ENCODE data around the gene ZNF296. TPM values are rescaled to one million over a fixed set of nuclear protein-coding genes. Genes with fewer than 3 reads are reported as not detected.

ZNF296 gene
- total RNA-seq, 1 donor from 2014 or later = 0.12 TPM

DNA sequence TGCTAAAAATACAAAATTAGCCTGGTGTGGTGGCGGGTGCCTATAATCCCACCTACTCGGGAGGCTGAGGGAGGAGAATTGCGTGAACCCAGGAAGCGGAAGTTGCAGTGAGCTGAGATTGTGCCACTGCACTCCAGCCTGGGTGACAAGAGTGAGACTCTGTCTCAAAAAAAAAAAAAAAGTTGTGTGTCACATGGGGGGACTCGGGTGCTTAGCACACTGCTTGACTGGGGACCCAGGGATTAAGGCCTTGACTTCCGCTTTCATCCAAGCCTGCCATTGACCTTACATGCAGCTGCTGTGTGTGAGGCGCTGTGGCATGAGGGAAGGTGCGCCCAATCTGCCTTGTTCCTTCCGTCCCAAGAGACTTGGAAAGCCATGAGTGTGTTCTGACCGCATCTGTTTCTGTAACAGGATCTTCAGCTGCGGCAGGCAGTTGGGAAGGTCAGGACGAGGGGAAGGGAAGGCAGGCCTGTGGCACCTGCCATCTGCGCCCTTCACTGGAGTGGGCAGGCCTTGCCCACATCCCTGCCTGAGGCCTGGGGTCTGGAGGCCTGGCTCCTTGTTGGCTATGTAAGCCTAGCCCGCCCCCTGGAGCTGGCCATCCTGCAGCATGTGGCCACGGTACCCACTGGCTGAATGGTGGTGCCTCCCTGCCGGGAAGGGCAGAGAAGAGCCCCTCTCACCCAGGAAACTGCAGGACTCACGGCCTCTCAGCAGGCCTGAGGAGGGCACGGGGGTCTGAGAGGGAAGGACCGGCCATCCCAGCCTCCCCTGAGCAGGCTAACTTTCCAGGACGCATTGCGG is 39.7 kb upstream of the ZNF296 start:
- H3K4me3 Mint-ChIP-seq (ENCODE audit: unreplicated experiment) = no peak overlapping the region
- no peak overlapping the region for H3K27ac Mint-ChIP-seq (ENCODE audit: unreplicated experiment)
- TF ChIP-seq, protein P1, sequence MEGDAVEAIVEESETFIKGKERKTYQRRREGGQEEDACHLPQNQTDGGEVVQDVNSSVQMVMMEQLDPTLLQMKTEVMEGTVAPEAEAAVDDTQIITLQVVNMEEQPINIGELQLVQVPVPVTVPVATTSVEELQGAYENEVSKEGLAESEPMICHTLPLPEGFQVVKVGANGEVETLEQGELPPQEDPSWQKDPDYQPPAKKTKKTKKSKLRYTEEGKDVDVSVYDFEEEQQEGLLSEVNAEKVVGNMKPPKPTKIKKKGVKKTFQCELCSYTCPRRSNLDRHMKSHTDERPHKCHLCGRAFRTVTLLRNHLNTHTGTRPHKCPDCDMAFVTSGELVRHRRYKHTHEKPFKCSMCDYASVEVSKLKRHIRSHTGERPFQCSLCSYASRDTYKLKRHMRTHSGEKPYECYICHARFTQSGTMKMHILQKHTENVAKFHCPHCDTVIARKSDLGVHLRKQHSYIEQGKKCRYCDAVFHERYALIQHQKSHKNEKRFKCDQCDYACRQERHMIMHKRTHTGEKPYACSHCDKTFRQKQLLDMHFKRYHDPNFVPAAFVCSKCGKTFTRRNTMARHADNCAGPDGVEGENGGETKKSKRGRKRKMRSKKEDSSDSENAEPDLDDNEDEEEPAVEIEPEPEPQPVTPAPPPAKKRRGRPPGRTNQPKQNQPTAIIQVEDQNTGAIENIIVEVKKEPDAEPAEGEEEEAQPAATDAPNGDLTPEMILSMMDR (IDR thresholded peaks at IDR 0.05) = no peak
- H3K36me3 Mint-ChIP-seq (ENCODE audit: low read depth) = no peaks in the 10 kb centered on the region
- peaks cover 11% of the 10 kb centered on the region for H3K4me1 Mint-ChIP-seq (ENCODE audit: low read depth)
- H3K27me3 Mint-ChIP-seq (ENCODE audit: low read depth) = no peaks in the 10 kb centered on the region
- DNase-seq (ENCODE audit: low spot score) = no peak
- no peaks in the 10 kb centered on the region for H3K9me3 Mint-ChIP-seq (ENCODE audit: low read depth)

- H3K4me3 Mint-ChIP-seq (ENCODE audit: unreplicated experiment) = no peak overlapping the region
- H3K27me3 Mint-ChIP-seq (ENCODE audit: low read depth) = no peaks in the 10 kb centered on the region
- no peak overlapping the region for H3K27ac Mint-ChIP-seq (ENCODE audit: unreplicated experiment)
- TF ChIP-seq, protein P1 (IDR thresholded peaks at IDR 0.05) = no peak
- DNase-seq (ENCODE audit: low spot score) = no peak
- H3K36me3 Mint-ChIP-seq (ENCODE audit: low read depth) = no peaks in the 10 kb centered on the region
- H3K9me3 Mint-ChIP-seq (ENCODE audit: low read depth) = no peaks in the 10 kb centered on the region
- peaks cover 11% of the 10 kb centered on the region for H3K4me1 Mint-ChIP-seq (ENCODE audit: low read depth)
Measured at GRCh38 chr19:45114116-45114515, 37.8 kb upstream of the ZNF296 start.

DNA sequence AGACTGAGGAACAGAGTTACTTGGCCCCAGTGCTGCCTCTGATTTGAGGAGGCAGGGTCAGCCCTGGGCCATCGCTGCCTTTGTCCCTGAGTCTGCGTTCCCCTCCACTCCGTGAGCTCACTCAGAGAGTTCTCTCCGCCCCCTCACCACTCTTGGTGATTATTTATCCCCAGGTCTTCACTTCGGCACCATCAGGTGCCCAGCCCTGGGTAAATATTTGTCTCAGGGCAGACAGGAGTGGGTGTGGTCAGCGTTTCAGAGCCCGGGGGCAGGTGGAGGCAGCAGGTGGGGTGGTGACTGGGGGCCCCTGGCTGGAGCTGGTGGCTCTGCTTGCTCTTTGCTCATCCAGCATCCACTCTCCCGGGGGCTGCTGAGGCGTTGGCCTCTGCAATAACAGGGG is 37.4 kb upstream of the ZNF296 start:
- no peak overlapping the region for H3K27ac Mint-ChIP-seq (ENCODE audit: unreplicated experiment)
- no peaks in the 10 kb centered on the region for H3K36me3 Mint-ChIP-seq (ENCODE audit: low read depth)
- TF ChIP-seq, protein P1 (IDR thresholded peaks at IDR 0.05) = no peak
- H3K27me3 Mint-ChIP-seq (ENCODE audit: low read depth) = no peaks in the 10 kb centered on the region
- DNase-seq (ENCODE audit: low spot score) = no peak
- H3K9me3 Mint-ChIP-seq (ENCODE audit: low read depth) = no peaks in the 10 kb centered on the region
- H3K4me1 Mint-ChIP-seq (ENCODE audit: low read depth) = peaks cover 8% of the 10 kb centered on the region
- no peak overlapping the region for H3K4me3 Mint-ChIP-seq (ENCODE audit: unreplicated experiment)

- no peak for DNase-seq (ENCODE audit: low spot score)
- TF ChIP-seq, protein P1 (IDR thresholded peaks at IDR 0.05) = no peak
- no peaks in the 10 kb centered on the region for H3K9me3 Mint-ChIP-seq (ENCODE audit: low read depth)
- no peaks in the 10 kb centered on the region for H3K27me3 Mint-ChIP-seq (ENCODE audit: low read depth)
- H3K4me3 Mint-ChIP-seq (ENCODE audit: unreplicated experiment) = no peak overlapping the region
- peaks cover 6% of the 10 kb centered on the region for H3K4me1 Mint-ChIP-seq (ENCODE audit: low read depth)
- H3K27ac Mint-ChIP-seq (ENCODE audit: unreplicated experiment) = no peak overlapping the region
- H3K36me3 Mint-ChIP-seq (ENCODE audit: low read depth) = no peaks in the 10 kb centered on the region
Measured at GRCh38 chr19:45112111-45112827, 36.0 kb upstream of the ZNF296 start.

GRCh38 chr19:45110851-45111266 is 34.6 kb upstream of the ZNF296 start:
- Mint-ChIP-seq H3K4me1 (ENCODE audit: low read depth) (peaks cover 3% of the 10 kb centered on the region), H3K27me3 (ENCODE audit: low read depth) (no peaks in the 10 kb centered on the region), H3K27ac (ENCODE audit: unreplicated experiment) (peak overlapping the region; percentile 27), H3K4me3 (ENCODE audit: unreplicated experiment) (no peak overlapping the region), H3K36me3 (ENCODE audit: low read depth) (no peaks in the 10 kb centered on the region), H3K9me3 (ENCODE audit: low read depth) (no peaks in the 10 kb centered on the region)
- no peak for DNase-seq (ENCODE audit: low spot score)
- TF ChIP-seq, protein P1 (IDR thresholded peaks at IDR 0.05) = no peak

All from chondrocyte (in vitro differentiated cells).